Limb (tissue), 2 donors: ENCODE results near the gene RPS21.

ENCODE experiments used
- DNase-seq, 2 donors: peaks; one replicate each; pipeline ENCODE4 v3.0.0-alpha.2; 2016; ENCODE audit errors: extremely low spot score in 2 of 2

Gene RPS21

GRCh38 chr20:62386383-62387218 is at the start of gene RPS21:
Gene RPS21 (plus strand): TSS chr20:62387103. CDS start chr20:62387339, 236 bp downstream.
- peak; percentile 93 to 95 for DNase-seq

- no peak for DNase-seq
These were observed 49.2 kb upstream of the RPS21 start for GRCh38 chr20:62337558-62338293.

GRCh38 chr20:62338294-62338620 is 48.6 kb upstream of the RPS21 start:
- DNase-seq, result no peak

GRCh38 chr20:62339647-62340062 is 47.2 kb upstream of the RPS21 start:
- DNase-seq, result no peak

GRCh38 chr20:62342910-62343309 is 44.0 kb upstream of the RPS21 start:
- no peak for DNase-seq

- no peak for DNase-seq
These were observed 42.8 kb upstream of the RPS21 start for GRCh38 chr20:62344092-62344491.

- no peak for DNase-seq
These were observed 42.1 kb upstream of the RPS21 start for GRCh38 chr20:62344782-62345181.

- no peak for DNase-seq
These were observed 41.1 kb upstream of the RPS21 start for GRCh38 chr20:62345681-62346370.

- DNase-seq, result no peak
These were observed 40.3 kb upstream of the RPS21 start for GRCh38 chr20:62346398-62347150.

- DNase-seq, result no peak
These were observed 39.8 kb upstream of the RPS21 start for GRCh38 chr20:62347151-62347404.

- DNase-seq, result no peak
These were observed 39.5 kb upstream of the RPS21 start for GRCh38 chr20:62347445-62347844.

GRCh38 chr20:62348604-62349003 is 38.3 kb upstream of the RPS21 start:
- DNase-seq, result no peak

- DNase-seq, result no peak
These were observed 37.3 kb upstream of the RPS21 start for GRCh38 chr20:62349556-62350097.

- no peak for DNase-seq
These were observed 36.7 kb upstream of the RPS21 start for GRCh38 chr20:62350098-62350628.

- DNase-seq, result no peak
These were observed 36.1 kb upstream of the RPS21 start for GRCh38 chr20:62350629-62351422.

GRCh38 chr20:62351469-62352401 is 35.2 kb upstream of the RPS21 start:
- peak in 1 of 2 donors; percentile 27 for DNase-seq

GRCh38 chr20:62352402-62353288 is 34.3 kb upstream of the RPS21 start:
- DNase-seq, result peak in 1 of 2 donors; percentile 34
